GM21786 (cell line): ENCODE results near the gene ABLIM1.

Experiments
- ATAC-seq: cut with Tn5 transposase; IDR thresholded peaks from one replicate; pipeline ENCODE4 v1.9.1; 2021; ENCODE audit not compliant: unreplicated experiment

ABLIM1 gene

DNA sequence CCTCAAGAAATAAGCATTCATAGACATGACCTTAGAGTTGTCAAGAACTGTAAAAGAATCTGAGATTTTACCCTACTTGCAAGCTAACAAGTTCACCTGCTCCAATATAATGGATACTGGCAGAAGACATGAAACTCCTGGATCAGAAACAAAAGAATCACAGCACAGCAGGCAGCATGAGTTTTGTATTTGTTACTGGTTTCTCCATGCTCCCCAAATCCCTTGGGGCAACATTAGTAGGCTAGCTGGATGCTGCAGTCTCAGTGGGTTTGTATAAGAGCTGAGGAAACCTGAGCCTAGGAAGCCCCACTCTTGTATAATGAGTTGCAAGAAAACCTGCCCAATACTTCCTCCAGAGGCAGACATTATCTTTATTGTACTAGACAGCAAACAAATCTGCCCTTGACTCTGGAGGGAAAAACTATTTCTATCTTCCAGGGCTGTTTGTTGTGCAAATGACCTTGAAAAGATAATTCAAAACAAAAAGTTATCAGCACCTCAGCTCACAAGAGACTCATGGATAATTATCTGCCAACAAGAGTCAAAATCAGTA is 64.8 kb downstream of the ABLIM1 start:
- ATAC-seq, result no peak

DNA sequence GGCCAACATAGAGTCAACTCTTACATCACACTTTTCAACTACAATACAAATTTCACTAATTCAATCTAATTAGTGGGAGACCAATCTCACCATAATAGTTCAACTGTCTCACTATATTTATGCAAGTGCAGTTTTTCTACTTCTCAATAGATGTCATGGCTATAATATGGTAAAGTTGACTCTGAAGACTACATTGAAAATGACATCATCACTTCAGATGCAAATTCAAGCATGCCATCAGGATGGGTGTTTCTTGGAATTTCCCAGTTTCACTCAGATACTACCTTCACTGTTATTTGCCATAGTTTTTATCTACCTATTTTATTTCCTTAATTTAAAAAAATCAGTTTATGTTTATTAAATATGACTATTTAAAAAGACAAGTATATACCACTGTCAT is 67.1 kb downstream of the ABLIM1 start:
- ATAC-seq, result no peak

DNA sequence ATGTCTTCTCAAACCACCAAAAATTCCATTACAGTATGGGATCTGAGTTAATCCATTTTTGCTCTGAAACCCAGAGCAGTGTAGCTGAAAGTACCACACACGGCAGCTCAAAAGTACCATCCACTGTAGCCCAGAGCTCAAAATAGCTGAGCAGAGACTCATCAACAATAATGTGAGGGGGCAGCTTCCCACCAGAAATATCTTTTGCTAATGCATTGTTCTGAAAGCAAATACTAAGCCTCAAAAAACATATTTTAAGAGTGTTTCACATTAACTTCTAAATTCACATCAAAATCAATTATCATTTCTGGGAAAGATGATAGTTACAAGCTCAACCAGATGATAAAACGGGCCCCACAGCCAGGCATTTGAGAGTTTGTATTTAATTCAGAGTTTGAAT is 73.7 kb downstream of the ABLIM1 start:
- ATAC-seq, result no peak

DNA sequence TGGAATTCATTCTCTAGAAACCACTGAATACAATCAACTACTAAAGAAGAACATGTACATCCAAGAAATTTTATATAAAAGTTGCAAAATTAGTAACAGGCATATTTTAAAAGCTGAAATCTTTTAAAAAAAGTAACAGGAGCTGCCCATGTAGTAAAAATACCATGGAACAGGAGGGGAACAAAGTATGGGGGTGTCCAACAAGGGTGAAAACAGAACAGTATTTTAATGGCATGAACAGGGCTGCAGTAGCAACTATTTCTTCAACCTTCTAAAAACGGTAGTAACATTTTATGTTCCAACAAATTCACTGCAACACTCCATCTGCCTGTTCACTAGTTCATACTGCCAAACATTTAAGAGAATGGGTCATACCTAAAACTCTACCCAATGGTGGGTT is 77.0 kb downstream of the ABLIM1 start:
- ATAC-seq, result no peak

DNA sequence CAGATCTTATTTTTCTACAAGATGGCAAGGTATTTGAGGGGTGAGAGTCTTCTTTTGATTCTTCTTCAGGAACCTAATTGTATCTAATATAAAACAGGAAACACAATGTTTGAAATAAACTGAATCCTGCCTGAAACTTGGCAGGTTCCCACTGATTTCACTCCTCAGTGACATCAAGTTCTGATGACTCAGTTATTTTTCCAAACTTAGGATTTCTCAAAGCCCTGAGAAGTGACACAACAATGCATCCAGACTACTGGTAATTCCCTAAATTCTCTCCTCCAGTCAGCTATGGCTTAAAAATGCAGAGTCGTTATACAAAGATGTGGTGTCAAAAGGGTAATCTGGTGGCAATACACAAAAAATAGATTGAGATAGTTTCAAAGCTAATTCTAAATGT is 80.9 kb downstream of the ABLIM1 start:
- no peak for ATAC-seq

DNA sequence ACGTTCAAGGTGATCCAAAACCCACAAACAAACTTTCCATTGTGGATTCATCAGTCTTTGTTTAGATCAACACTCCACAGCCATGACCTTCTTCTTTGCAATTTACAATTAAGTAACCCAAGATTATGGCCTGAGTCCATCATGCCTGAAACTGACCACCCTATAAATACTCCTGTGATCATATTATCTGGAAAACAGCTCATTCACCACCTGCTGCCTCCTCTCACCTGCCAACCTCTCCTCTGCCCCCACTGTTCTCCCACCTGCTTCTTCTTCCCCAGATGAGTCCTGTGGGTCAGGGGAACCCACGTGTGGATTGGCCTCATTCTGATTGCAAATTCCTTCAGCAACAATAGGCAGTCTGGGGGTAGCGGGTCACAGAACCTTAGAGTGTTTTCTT is 81.4 kb downstream of the ABLIM1 start:
- ATAC-seq, result no peak

DNA sequence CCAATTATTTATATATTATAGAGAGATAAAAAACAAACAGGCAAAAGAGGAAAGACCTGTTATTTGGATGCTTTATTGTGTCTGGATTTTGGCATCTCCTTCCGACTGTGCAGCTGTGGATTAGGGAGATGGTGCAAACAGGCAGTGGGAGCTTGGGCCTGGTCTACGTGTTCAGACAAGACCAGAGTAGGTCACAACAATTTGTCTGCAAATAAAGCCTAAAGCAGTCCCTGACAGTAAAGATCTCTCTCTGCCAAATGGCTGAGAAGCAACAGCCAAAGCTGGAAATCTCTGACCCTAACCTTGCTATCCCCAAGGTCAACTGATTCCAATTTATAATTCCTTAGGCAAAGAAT is 82.0 kb downstream of the ABLIM1 start:
- ATAC-seq, result no peak

DNA sequence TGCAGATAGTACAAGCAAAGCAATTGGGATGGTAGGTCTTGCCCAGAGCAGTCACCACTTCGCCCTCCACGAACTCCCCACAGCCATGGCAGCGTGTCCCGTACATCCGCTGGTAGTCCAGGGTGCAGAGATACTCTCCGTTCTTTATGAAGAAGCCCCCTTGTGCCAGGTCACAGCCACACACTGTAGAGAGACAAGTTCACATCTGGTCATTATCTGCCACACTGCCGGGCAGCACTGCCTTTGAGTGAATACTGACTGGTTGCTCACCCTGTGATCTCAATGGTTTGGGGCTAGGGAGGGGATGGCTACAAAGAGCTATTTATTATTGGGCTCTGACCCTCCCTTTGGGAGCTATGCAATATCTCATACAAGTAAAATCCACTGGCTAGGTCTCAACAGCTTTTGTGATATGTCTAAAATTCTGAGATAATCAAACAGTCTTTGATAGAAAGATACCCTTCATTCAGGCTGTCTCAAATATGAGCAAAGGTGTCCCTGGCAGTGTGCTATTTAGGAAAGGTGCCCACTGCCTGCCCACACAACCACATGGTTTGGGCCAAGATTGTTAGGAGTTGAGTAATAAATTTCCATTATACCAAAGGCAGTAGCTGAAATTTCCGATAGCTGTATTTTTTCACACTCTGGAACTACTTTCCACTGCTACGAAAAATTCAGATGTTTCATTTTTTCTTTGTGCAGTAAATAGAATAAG is 82.5 kb downstream of the ABLIM1 start:
- ATAC-seq, result no peak

DNA sequence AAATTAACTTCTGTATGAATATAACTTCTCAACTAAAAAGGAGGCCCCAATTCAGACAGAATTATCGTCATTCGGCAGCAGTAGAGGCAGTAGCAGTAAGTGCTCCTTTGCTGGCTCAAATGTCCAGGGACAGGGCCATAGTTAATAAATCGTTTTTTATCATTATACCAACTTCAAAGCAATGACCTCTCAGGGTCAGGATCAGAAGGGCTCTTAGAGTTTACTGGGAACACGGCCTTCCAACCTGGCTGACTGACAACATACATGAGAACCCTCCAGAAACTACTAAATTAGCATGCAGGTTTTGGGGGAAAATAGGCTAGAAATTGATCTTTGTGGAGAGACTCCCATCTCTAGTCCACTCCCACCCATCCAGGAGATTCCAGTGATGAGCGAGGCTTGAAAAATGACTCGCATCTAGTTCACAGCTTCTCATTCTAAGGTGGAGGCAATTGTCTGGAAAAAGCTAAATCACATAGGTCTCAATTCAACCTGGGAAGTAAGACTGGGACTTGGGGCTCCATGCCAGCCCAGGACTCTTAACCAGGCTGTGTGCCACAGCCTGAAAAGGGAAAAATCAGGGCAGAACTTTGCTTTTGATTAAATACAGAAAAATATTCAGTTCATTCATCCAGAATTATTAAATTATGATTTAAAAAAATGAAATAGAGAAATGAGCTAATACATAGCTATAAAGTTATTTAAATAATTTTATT is 84.6 kb downstream of the ABLIM1 start:
- no peak for ATAC-seq

DNA sequence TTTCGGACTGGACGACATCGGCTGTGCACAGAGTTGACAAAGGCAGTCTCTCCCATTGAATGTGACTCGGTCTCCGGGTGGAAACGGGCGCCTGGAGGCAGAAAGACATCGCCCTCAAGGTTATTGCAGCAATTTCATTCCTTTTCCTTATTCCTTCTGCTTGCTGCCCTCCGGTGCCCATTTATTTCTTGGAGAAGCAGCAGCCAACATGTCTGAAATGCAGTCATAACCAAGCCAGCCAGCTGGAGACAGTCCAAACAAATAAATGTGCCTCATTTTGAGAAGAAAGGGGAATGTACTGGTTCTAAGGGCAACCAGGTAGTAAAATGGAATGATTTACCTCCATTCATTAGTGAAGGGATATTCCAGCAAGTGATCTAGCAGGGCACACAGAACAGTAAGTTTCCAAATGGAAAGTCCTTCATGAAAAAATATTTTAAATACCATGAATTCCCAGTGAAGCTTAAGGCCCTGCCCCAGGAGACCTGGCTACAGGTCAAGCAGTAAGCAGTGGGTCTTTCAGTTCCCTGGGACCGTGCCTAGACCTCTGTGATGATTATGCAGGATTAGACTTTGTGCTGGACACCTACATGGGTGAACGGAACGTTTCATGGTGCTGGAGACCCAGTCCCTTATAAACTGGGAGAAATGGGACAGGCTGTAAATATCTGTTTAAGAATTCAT is 86.6 kb downstream of the ABLIM1 start:
- ATAC-seq, result no peak

DNA sequence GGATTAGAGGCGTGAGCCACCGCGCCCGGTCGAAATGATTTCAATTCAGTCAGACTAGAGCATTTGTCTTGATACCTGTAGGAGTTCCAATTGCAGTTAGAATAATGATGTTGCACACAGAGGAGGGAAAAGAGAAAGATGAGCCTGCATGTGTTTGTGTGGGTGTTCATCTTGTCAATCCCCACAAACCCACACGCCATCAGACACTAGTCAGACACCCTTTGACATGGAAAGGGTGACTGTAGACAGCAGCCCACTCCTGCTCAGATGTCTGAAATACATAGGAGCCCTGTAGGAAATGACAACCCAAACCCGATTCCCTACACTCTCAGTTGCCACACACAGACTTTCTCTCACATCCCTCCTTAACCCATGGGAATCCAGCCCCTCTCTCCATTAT is 92.0 kb downstream of the ABLIM1 start:
- ATAC-seq, result no peak

DNA sequence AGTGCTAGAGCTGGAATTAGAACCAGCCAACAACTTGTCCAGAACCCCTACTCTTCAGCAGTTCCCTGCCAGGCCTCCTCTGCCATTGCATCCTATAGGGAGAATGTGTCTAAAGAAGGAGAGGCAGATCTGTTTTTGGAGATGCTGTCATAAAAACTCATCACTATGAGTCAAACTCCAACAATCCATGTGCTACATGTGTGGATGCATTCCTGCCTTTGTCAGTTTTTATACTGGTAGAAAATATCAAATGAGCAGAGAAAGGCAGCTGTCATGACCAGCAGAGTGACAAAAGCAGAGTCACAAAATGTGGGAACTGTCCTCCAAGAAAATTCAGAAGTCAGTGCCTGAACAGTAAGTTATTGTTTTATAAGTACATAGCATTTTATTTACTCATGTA is 93.0 kb downstream of the ABLIM1 start:
- no peak for ATAC-seq

DNA sequence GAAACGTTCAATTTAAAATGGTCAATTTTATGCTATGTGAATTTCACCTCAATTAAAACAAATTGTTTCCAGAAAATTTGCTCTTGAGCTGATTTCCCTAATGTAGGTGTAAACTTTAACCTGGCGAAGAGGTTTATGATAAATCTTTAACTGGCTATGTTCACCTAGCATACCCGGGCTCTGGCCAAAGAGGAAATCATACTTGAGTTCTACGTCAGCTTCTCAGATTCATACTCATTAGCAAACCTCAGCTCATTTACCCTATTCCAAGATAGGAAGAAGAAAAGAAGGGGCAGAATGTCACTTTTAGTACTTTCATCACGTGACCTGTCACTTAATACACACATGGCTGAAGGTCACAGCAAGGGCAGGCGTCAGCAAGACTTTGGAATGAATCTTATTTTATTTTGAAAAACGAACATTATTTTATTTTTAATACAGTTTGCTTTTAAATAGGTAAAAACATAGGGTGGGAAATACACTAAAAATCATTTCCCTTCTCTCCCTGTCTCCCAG is 97.0 kb downstream of the ABLIM1 start:
- ATAC-seq, result no peak

DNA sequence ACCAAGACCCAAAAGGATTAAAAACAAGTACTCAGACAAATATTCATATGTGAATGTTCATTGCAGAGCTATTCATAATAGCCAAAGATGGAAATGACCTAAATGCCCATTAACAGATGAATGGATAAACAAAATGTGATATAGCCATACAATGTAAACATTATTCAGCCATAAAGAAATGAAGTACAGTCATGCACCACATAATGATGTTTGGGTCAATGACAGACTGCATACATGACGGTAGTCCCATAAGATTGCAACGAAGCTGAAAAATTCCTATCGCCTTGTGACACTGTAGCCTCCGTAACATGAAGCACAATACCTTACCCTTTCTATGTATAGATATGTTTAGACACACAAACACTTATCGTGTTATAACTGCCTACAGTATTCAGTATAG is 97.9 kb downstream of the ABLIM1 start:
- no peak for ATAC-seq

DNA sequence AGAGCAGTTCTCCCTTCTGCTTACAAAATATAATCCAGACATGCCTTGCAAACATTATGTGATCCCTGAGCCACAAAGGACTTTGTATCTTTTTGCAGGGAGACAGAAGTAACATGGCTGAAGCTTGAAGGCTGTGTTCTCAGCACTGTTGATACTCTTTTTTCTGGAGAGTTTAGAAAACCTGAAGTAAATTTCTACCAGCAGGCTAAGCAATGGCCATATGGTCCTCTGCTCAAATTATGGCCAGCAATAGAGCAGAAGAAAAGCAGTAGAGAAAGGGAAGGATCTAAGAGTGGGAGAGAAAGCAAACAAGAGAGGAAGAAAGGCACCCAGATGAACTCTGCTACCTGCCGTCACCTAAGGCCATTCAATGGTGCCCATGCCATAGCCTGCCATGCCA is 98.4 kb downstream of the ABLIM1 start:
- no peak for ATAC-seq

DNA sequence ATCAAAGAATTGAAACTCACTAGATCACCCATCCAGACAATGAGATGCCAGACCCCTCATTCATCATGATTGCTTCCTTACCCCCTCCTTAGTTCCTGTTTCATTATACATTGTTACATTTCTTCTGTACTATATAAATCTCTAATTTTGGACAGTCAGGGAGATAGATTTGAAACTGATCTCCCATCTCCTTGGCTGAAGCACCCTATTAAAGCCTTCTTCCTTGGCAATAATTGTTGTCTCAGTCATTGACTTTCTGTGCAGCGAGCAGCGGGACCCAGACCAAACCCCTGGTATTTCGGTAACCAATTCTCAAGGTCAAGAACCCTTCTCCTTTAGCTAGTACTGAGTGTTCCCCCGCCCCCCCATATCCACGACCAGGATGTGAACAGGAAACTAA is 100.2 kb downstream of the ABLIM1 start:
- no peak for ATAC-seq

DNA sequence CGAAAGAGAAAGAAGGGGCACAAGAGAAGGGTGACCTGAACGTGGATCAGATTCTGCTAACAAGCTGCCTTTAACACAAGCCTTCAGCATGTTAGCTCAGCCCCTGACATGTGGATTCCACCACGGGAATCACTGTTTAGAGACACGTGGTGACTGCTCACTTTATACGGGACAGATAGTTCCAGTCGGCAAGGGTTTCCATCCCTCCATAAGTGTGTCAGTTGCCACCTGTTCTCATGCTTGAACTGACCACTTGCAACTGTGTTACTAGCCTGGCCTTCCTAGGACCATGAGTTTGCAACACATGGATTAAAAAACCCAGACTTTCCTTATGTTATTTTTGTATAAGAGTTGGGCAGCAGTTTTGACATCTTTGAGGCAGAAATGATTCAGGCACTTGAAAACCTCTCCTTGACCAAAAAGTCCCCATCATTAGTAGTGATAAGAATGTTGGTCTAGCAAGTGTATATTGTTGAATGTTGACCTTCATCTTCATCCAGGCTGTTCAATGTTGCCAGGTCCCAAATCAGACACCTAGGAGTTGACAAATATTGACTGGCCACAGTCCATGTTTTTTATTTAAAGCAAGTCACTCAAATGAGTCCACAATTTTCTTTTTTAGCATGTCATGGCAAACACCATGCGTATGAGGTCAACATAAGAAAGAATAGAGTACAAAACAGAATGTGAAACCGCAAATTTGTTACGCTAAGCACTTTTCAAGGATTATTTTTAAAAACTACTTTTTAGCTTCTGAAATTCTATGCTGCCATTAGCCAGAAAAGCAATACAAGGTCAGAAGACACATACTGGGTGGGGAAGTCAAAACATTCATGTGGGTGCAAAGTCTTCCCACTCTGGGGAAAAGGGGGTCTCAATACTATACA is 101.6 kb downstream of the ABLIM1 start:
- ATAC-seq, result no peak

DNA sequence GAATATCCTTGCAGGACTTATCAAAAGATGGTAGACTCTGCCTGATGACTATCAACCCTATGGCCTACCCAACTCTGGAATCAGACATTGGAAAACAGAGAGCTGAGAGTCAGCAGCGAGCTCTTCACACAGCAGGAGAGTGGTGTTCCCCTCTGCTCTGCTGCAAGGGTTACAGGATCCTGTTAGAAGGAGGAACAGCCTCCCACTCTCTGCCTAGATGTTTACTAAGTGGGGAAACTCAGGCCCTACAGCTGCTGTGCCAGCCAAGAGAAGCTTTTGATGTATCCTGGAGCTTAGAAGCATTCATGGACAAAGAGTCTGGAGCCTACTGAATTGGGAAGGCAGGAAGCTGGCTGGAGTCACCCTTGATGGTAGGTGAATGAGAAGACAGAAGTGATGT is 104.6 kb downstream of the ABLIM1 start:
- no peak for ATAC-seq

DNA sequence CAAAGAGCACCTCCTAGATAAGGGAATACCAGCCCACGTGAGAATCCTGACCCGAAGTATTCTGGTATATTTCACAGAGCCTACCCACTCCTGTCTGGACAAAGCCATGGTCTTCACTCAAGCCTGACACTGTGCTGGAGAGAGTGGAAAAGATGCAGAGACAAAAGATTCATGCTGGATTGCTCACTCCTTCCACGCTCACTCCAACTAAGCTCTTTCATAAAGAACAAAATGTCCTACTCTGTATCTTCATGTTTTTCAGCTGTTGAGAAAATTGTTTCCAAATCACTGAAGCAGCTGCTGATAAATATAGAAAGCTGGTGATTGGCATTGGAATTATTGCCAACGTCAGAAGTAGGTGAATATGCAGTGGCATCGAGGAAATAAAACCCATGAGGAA is 106.0 kb downstream of the ABLIM1 start:
- no peak for ATAC-seq

DNA sequence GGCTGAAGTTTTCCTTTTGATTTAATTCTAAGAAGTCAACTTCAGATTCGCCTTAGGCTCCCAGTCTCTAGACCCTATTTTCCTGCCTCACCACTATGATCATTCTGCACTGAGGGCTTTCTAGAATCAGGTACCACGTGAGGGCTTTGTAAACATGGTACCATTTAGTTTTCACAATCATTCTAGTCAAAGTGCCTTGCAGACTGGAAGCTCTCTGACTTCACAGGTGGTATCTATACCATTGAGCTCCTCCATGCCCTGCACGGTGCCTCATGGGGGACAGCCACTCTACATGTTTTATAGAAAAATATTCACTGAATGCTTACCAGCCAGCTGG is 106.5 kb downstream of the ABLIM1 start:
- ATAC-seq, result no peak
